SK-MEL-5 (cell line): ENCODE measurements around the gene ENOX2. TPM values are rescaled to one million over a fixed set of nuclear protein-coding genes. Genes with fewer than 3 reads are reported as not detected.
A peak's percentile ranks its signal among the peaks of the same experiment; 100 is the strongest.

Source experiments
- DNase-seq: peaks from one replicate; pipeline ENCODE4 v3.0.0-alpha.2; 2016; ENCODE audit warnings: low read depth, low spot score
- in situ Hi-C: cut with HindIII; loops from 2 replicates; pipeline ENCODE4 v1.10.0; 2016; ENCODE audit warnings: low sequenced_read_pairs, high pct_unique_total_duplicates, low pct_unique_long_range_greater_than_20kb
- total RNA-seq: library from RNA; depleted of rRNA; stranded (reverse); fragments of >200 nt; shearing (Covaris generic); gene quantifications from 2 replicates; pipeline ENCODE4 v1.2.3, GENCODE V29; 2014

The ENOX2 gene
- total RNA-seq, 1 experiment from 2014 or later, result 28.8 TPM

DNA sequence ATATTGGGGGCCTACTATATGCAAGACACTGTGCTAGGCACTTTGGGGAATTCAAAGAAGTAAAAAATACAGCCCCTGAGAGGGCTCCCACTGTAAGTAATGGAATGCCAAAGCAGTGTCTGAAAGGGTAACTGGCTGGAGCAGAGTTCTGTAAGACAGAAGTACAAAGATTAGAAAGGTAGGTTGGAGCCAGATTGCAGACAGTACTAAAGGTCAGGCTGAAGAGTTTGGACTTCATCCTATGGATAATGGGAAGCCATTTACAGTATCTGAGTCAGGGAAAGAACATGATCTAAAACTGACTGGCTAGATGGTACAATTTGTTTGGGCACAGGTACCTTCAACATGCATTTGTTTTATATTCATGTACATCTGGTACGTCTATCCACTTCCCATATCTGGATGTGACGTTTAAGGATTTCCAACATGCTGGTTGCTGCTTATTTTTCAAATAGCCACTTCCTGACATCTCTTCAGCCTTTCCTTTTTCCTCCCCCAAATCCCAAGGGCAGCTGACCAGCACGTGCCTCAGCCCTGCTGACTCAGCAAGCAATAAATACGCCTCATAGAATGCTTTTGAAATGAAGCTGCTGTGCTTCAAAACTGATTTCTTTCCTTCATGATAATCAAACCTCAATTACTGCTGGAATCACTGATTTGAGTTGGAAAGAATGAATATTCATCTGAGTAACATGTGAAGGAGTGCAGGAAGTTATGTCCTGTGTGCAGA is 9.5 kb downstream of the ENOX2 start:
- in situ Hi-C loops, result no loop called here
- no peak for DNase-seq

DNA sequence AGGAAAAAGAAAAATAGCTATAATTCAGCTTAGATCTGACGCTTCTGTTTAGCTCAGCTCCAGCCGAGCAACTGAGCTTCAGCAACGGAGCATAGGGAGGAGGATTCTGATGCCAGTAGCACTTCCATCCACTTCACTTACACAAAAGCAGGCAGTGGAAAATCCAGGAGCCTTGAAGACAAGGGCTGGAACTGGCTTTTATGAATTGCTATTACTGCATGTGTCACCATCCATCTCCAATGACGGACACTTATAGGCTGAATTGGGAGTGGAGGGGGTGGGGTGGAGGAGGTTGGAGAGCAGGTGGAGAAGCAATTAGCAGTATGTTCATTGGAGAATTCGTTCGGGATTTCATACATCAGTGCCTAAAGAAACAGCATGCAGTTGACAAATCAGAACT is 15.6 kb downstream of the ENOX2 start:
- in situ Hi-C loops, result no loop called here
- DNase-seq, result no peak

DNA sequence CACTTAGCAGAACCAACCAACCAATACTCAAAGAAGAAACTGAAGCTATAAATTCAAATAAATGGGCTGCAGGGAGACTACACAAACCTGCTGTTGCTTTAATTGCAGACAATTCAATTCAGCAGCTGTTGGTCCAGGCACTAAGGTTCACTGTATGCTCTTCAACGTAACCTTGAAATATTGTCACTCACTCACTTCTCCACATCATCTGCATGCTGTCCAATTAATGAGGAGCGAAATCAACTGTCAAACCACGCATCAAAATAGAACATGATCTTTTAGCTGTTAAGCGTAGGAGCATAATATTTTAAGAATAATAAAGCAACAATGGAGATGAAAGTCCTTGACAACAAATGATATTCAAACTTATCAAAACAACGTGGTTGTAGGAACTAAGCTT is 17.0 kb downstream of the ENOX2 start:
- in situ Hi-C loops, result no loop called here
- DNase-seq, result no peak

DNA sequence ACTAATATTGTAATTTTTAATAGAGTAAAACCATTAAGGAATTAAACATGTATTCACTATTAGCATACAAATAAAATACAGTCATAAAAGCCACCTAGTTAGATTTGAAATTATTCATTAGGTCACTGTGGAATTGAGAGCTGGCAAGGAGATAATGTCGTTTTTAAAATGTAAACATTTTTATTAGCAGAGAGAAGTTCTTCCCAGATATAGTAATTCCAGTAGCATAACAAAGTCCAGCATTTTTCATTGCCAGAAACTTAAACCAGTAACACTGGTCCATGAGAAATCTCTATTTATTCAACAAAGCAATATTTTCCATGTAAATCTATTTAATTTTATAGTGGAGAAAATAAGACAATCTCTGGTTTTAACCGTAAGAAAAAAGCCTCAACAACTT is 17.5 kb downstream of the ENOX2 start:
- in situ Hi-C loops, result no loop called here
- DNase-seq, result no peak

DNA sequence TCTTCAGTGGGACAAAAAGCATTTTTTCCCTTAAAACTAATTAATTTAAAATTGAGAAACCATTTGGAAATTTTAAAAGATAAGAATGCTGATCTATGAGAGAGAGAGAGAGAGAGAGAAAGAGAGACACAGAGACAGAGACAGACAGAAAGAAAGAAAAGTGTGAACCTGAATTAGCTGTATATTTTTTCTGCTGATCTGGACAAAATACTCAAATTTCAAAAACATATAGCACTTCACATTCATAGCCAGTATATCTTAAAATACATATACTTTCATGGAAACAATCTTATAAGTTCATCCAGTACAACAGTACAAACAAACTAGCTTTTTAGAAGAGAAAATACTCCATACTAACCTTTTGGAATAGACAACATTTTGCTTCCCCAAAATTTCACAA is 18.4 kb downstream of the ENOX2 start:
- no peak for DNase-seq
- in situ Hi-C loops, result no loop called here

DNA sequence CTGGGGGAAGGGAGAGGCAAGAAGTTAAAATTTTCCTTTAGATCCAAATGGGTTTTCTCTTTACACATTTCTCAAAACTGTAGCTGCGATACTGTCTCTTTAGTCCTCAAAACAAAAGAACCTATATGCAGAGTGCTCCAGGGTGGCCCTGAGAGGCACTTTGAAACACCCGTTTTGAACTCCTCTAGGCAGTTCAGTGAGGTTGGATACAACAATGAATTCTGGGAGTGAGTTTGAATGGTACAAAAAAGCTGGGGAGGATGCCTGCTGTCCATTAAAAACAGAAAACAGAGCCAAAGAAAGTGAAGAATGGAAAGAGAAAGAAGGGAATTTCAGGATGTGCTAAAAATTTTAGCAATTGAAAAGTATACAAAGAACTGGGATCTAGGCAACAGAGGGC is 23.1 kb downstream of the ENOX2 start:
- no peak for DNase-seq
- in situ Hi-C loops, result no loop called here

DNA sequence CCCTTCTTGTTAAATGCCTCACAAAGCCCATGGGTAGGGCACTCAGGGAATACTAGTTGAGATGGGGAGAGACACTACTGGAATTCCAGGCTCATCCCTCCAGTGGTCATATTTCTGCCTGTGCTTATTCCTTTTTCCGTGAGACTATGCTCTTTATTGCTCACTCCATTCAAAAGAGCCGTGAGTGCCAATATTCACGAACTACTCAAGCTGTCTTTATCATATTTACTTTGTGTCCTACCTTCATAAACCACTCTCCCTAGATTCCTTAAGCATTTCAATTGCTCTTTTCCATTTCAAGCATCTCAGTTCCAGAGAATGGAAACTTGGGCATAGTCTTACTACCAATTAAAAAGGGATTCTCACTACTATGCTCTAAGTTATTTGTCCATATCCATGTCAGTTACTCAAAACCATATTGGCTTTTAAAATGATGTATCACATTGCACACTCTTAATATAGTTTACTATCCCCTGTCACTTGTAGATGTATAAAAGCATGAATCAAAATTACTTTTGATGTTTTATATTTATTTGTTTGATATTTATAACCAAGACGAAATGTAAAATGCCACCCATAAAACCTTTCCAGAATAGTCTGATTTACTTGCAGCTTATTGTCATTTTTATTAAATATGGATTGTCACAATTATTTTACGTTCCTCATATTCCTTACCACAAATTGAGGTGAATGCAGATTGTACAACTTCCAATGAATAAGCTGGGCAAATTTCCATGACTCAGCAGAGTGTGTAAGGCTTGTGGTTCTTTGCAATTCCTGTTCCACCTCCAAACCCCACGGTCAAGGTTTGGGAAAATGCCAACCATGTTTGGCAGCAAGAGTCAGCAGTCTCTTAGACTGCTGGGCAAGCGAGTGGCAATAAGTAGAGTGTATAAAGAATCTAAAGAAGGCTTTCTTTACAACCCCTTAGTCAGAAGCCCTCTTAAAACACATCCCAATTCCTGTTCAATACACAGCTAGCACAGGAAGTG is 24.4 kb downstream of the ENOX2 start:
- in situ Hi-C loops, result no loop called here
- DNase-seq, result peak; percentile 34

DNA sequence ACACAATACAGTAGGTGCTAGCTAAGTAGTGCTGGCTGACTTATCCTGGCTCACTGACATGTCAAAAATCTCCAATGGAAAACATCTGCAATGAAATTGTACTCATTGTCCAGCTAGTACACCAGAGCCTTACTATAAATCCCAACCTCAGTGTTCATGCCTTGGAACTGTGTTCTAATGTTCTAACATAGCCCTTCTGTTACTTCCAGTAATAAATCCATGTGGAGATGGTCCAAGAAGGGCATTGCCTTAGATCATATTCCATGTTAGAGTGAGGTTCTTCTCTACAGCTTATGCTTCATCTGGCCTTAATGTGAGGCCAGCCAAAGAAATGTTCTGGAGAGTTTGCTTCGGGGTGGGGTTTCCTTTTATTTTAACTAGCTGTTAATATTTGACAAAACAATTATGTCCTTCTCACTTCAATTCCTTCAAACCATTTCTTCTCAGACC is 25.1 kb downstream of the ENOX2 start:
- in situ Hi-C loops, result no loop called here

DNA sequence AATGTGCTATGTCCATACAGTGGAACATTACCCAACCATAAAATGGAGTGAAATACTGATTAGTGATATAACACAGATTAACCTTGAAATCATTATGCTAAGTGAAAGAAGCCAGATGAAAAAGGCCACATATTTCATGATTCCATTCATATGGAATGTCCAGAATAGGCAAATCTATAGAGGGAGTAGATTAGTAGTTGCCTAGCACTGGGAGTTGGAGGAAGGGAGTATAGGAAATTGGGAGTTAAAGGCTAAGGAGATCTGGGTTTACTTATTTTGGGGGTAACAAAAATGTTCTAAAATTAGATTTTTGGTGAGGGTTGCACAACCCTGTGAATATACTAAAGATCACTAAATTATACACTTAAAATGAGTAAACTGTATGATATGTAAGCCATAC is 26.8 kb downstream of the ENOX2 start:
- DNase-seq, result no peak
- in situ Hi-C loops, result no loop called here

More for the DNA sequence above, 25.1 kb downstream of the ENOX2 start:
- no peak for DNase-seq

DNA sequence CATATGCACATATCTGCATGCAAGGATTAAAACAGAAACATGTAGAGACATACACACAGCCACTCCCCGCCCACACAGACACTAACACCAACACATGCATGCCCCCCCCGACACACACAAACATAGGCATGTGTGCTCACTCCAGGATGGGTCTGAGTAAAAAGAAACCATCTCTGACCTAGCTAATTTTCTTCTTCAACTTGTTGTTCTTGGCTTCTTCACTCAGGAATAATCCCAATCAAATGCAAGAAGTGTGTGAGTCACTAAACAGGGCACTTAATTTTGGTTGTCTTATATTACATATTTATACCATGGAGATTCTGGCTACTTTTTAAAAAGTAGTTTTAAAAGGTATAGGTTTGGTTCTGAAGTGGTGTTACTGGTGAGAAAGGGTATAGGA is 28.3 kb downstream of the ENOX2 start:
- DNase-seq, result no peak
- in situ Hi-C loops, result no loop called here

DNA sequence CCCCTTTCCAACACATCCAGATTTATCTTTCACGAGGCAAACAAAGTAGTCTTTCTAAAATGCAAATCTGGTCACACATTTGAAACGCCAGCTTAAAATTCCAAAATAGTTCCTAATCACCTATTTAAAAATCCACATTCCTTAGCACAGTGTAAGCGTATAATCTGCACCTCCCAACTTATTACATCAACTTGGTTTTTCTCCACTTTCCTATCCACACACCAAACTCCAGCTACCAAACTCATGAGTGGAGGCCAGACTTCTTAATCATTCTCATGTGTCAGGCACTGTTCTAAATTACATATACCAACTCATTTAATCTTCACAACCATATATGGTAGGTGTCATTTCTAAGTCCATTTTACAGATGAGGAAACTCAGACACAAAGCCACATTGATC is 33.8 kb downstream of the ENOX2 start:
- DNase-seq, result no peak
- in situ Hi-C loops, result no loop called here

DNA sequence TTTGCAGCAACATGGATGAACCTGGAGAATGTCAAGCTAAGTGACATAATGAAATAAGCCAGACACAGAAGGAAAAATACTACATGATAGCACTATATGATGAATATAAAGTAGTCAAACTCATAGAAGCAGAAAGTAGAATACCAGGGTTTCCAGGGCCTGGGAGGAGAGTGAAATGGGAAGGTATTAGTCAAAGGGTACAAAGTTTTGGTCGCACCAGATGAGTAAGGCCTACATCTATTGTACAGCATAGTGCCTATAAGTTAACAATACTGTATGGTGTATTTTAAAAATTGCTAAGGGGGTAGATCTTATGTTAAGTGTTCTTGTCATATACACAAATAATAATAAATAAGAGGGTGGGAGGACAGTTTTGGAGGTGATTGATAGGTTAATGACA is 41.5 kb downstream of the ENOX2 start:
- no peak for DNase-seq
- in situ Hi-C loops, result no loop called here

DNA sequence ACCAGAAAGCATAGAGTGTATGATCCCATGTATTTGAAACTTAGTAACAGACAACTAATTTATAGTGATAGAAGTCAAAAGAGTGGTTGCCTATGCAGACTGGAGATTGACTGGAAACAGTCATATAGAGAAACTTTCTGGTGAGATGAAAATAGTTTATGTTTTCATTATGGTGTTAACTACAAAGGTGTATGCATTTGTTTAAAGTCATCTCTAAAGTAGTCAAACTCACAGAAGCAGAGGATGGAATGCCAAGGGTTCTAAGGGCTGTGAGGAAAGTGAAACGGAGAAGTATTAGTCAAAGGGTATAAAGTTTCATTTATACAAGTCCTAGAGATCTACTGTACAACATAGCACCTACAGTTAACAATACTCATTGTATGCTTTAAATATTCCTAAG is 45.8 kb downstream of the ENOX2 start:
- in situ Hi-C loops, result no loop called here
- no peak for DNase-seq

DNA sequence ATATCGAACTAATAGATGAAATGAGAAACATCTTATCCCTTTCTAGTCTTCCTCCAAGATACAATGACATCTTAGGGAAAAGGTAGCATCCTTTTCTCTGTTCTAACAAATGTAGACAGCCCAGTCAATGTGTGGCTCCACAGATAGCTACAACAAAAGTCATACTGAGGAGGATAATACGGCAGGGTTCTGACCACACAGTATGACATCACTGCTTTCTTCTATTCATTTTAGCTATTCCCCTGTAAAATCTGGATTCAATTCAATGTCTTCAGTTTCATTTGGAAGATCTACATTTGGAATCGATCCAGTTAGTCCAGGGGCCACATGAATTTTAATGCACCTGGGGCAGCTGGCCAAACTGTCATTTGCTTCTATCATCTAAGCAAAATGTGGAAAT is 51.4 kb downstream of the ENOX2 start:
- in situ Hi-C loops, result no loop called here

DNA sequence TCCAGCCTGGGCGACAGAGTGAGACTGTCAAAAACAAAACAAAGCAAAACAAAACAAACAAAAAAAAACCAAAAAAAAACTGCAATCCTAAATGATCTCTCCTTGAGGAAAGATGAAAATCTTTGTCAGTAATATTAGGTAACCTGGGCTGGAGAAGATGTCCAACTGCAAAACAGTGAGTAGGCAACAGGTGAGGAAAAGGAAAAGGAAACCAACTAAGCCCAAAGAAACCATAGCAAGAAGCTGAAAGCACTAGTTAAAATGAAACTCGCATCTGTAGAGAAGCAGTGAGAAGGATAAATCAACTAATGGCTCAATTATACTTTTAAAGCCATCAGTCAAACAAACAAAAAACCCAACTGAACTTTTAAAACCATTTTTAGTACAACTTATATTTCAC is 54.2 kb downstream of the ENOX2 start:
- no peak for DNase-seq
- in situ Hi-C loops, result no loop called here

More for the DNA sequence above, 51.4 kb downstream of the ENOX2 start:
- DNase-seq, result no peak

DNA sequence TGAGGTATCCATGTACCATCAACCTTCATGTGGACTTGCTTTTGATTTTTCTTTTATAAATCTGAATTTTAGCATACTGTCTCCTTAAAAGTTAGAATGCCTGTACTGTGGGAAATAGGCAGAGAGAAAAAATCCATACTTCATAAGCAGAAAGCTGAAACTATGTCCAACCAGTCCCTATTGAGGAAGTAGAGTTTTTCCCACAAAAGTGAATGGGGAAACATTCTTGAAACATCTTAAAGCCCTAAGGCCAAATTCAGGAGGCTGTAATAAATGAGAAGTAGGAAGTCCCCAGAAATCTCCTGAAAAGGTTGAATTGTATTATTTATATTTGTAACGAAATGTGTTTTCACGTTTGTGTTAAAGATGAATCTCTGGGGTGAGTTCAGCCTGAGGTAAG is 56.3 kb downstream of the ENOX2 start:
- in situ Hi-C loops, result no loop called here
- DNase-seq, result peak; percentile 45

DNA sequence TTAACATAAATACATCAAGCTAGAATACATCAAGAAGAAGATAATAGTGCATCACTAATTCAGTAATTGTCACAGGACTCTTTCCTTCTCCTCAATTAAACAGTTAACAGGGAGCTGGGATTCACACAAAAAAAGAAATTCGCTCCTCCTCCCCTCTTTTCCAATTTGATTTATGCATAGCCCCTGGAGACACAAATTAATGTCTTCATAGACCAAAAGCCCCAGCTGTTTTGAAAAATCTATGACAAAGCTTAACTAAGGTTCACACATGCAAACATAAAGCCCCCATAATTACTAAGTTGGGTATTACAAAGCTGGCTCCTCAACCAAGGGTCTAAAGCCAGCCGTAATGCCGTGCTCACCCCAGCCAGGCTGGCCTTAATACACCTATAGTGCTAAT is 61.2 kb downstream of the ENOX2 start:
- no peak for DNase-seq
- in situ Hi-C loops, result no loop called here

DNA sequence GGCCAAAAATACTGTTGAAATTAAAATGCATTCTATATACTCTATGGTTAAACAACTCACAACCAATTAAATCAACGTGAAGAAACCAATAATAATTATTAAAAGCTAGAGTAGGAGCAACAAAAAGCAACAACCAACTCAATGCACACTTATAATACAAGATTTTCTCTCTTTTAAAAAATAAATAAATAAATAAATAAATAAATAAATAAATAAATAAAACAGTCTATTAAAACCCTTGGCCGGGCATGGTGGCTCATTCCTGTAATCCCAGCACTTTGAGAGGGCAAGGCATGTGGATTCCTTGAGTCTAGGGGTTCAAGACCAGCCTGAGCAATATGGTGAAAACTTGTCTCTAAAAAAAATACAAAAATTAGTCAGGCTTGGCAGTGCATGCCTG is 62.7 kb downstream of the ENOX2 start:
- in situ Hi-C loops, result no loop called here
- no peak for DNase-seq

DNA sequence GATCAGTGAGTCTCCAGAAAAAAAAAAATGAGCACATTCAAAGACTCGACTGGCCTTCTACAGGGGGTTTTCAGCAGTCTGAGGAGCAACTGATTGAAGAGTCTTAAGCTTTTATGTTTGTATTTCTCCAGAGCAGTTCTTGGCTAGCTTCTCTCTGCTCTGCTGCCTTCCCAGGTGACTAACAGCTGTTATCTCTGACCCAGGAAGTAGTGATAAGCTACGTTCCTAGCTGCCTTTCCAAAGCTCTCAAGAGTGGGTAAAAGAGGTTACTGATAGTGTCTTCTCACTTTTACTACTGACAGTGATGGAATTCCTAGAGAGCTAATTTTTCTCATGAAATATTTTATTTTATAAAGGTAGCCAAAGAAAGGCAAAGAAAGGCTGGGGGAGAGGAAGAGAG is 66.6 kb downstream of the ENOX2 start:
- in situ Hi-C loops, result no loop called here
- no peak for DNase-seq
